SU-DHL-6 (cell line): Measurements from ENCODE around the gene TMPRSS4.

ENCODE experiments used
- H2AFZ ChIP-seq: fragments of 200-600 bp; sonication (generic); 2 replicates; pipeline ENCODE4 v1.6.1; 2014; ENCODE audit warnings: low read depth, mild to moderate bottlenecking, moderate library complexity, mixed read lengths, antibody characterized with exemption, low read length; ENCODE audit not compliant: severe bottlenecking
- H3F3A ChIP-seq: fragments of 200-600 bp; shearing (Covaris generic); 2 replicates; pipeline ENCODE4 v1.6.0; 2016; ENCODE audit warnings: antibody characterized with exemption, mild to moderate bottlenecking; ENCODE audit not compliant: insufficient read depth
- H3K27ac ChIP-seq: fragments of 200-600 bp; sonication (generic); 2 replicates; pipeline ENCODE4 v1.5.1; 2016; ENCODE audit warnings: low read depth, mild to moderate bottlenecking, low read length, moderate library complexity, mixed read lengths
- H3K27me3 ChIP-seq: fragments of 200-600 bp; sonication (generic), shearing (Covaris generic); 2 replicates; pipeline ENCODE4 v1.6.0; 2014; ENCODE audit warnings: mild to moderate bottlenecking, low read length
- H3K36me3 ChIP-seq: fragments of 200-600 bp; sonication (generic); 2 replicates; pipeline ENCODE4 v1.6.1; 2014; ENCODE audit warnings: mild to moderate bottlenecking, low read length, mixed read lengths
- H3K4me2 ChIP-seq: fragments of 300-600, 200-600 bp; shearing (Covaris generic), sonication (generic); 2 replicates; pipeline ENCODE4 v1.6.0; 2014; ENCODE audit warnings: low read length, low read depth, mild to moderate bottlenecking; ENCODE audit not compliant: poor library complexity, severe bottlenecking
- H3K4me3 ChIP-seq: fragments of 200-600 bp; sonication (generic); 2 replicates; pipeline ENCODE4 v1.5.1; 2014; ENCODE audit warnings: antibody characterized with exemption, low read length, mild to moderate bottlenecking, mixed read lengths; ENCODE audit not compliant: insufficient read depth, poor library complexity, severe bottlenecking
- H3K79me2 ChIP-seq: fragments of 200-600 bp; sonication (generic); 2 replicates; pipeline ENCODE4 v1.6.1; 2014; ENCODE audit warnings: mild to moderate bottlenecking, low read length, moderate library complexity; ENCODE audit not compliant: insufficient read depth
- H3K9ac ChIP-seq: fragments of 200-600 bp; sonication (generic); 2 replicates; pipeline ENCODE4 v1.7.0; 2014; ENCODE audit warnings: mild to moderate bottlenecking, low read length
- H3K9me2 ChIP-seq: fragments of 200-600 bp; sonication (generic); replicated peaks from 2 replicates; pipeline ENCODE4 v1.6.1; 2014; ENCODE audit warnings: low read length; ENCODE audit not compliant: insufficient read depth
- H3K9me3 ChIP-seq: fragments of 200-600 bp; sonication (generic); 2 replicates; pipeline ENCODE4 v1.6.1; 2014; ENCODE audit warnings: low read length, mixed read lengths; ENCODE audit not compliant: insufficient read depth
- H4K20me1 ChIP-seq: fragments of 200-600 bp; sonication (generic); 2 replicates; pipeline ENCODE4 v1.6.1; 2014; ENCODE audit warnings: low read depth, mild to moderate bottlenecking, antibody characterized with exemption, low read length, moderate library complexity, mixed read lengths
- EZH2phosphoT487 ChIP-seq: fragments of 200-600 bp; sonication (generic), shearing (Covaris generic); conservative IDR thresholded peaks from 2 replicates; pipeline ENCODE4 v1.6.1; 2018; ENCODE audit warnings: mild to moderate bottlenecking, antibody characterized with exemption, low read length, moderate library complexity, mixed read lengths
- TF ChIP-seq, protein P1 (sequence below): fragments of 200-600 bp; sonication (generic); IDR thresholded peaks from one replicate; pipeline ENCODE4 v1.5.1; 2017; ENCODE audit warnings: antibody characterized with exemption, mild to moderate bottlenecking, low read length, moderate library complexity; ENCODE audit not compliant: insufficient read depth, poor library complexity, severe bottlenecking

The TMPRSS4 gene

DNA sequence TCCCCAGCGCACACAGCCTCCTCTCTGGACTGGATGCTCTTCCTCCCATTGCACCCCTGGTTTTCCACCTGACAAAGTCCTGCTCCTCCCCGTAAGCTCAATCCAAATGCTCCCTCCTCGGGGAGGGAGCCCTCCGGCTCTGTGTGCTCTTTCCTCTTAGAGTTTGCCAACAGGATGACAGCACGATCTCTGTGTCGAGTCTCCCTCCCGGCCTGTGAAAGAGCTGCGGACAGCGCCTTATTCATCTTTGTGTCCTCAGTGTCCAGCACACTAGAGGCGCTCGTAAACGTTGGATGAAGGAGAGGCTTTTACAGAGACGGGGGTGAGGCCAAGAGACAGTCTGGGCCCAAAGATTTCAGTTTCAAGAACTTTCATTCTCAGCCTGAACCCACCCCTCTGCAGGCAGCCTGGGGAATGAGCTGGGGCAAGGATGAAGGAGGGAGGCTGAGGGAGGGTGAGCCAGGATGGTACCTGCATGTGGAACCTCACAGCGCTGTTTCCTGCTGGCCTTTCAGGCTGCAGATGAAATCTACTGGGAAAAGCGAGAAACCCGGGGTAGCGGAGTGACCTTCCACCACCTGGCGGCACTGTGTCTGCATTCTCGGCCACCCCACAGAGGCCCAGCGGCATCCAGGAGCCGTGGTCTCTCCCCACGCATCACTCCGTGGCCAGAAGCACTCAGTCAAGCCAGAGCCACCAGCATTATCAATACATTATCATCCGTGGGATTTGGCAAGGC is 8.5 kb upstream of the TMPRSS4 start:
- Histone ChIP-seq H4K20me1 (no peaks in the 10 kb centered on the region), H3K9me3 (no peaks in the 10 kb centered on the region), H3K9ac (no peak overlapping the region), H3K9me2 (no peaks in the 10 kb centered on the region), H3F3A (no peaks in the 10 kb centered on the region), H3K4me3 (no peak overlapping the region), H3K79me2 (no peaks in the 10 kb centered on the region), H3K36me3 (no peaks in the 10 kb centered on the region), H2AFZ (no peak overlapping the region), H3K4me2 (no peak overlapping the region), H3K27me3 (no peaks in the 10 kb centered on the region), H3K27ac (no peak overlapping the region)
- TF ChIP-seq, protein P1, sequence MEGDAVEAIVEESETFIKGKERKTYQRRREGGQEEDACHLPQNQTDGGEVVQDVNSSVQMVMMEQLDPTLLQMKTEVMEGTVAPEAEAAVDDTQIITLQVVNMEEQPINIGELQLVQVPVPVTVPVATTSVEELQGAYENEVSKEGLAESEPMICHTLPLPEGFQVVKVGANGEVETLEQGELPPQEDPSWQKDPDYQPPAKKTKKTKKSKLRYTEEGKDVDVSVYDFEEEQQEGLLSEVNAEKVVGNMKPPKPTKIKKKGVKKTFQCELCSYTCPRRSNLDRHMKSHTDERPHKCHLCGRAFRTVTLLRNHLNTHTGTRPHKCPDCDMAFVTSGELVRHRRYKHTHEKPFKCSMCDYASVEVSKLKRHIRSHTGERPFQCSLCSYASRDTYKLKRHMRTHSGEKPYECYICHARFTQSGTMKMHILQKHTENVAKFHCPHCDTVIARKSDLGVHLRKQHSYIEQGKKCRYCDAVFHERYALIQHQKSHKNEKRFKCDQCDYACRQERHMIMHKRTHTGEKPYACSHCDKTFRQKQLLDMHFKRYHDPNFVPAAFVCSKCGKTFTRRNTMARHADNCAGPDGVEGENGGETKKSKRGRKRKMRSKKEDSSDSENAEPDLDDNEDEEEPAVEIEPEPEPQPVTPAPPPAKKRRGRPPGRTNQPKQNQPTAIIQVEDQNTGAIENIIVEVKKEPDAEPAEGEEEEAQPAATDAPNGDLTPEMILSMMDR = no peak
- no peak for TF ChIP-seq EZH2phosphoT487

DNA sequence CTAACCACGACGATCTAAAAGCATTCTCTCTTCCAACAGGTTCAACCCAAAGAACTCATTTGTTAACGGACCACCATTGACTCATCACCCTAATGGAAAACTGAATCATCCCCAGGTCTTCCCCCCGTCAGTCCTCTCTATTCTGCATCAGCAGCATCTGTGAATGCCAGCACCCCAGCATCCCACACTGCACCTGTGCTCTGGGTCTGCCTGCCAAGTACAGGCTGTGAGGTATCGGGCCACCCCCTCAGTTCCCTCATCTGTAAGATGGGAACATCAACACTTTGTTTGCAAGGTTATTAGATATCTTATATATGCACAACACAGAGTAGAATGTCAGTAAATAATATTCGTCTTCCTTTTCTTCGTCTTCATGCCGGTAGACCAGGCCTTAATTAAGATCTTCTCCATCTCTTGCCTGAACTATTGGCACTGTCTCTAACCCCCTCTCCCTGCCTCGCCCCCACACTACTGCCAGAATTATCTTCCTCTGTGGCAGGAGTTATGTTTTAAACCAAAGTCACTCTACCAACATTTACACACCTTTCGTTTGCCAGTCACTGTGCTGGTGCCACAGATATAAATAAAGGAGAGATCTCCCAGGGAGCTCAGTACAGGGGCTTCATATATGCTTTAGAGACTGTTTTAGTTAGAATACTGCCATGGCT is 7.8 kb upstream of the TMPRSS4 start:
- no peaks in the 10 kb centered on the region for H3K9me3 ChIP-seq
- no peaks in the 10 kb centered on the region for H3K9me2 ChIP-seq
- no peak overlapping the region for H3K4me2 ChIP-seq
- H2AFZ ChIP-seq = no peak overlapping the region
- no peaks in the 10 kb centered on the region for H3K79me2 ChIP-seq
- H3K27ac ChIP-seq = no peak overlapping the region
- H3K27me3 ChIP-seq = no peaks in the 10 kb centered on the region
- H3K36me3 ChIP-seq = no peaks in the 10 kb centered on the region
- H4K20me1 ChIP-seq = no peaks in the 10 kb centered on the region
- no peak overlapping the region for H3K4me3 ChIP-seq
- no peak for TF ChIP-seq EZH2phosphoT487
- TF ChIP-seq, protein P1 = no peak
- H3F3A ChIP-seq = no peaks in the 10 kb centered on the region
- H3K9ac ChIP-seq = no peak overlapping the region

DNA sequence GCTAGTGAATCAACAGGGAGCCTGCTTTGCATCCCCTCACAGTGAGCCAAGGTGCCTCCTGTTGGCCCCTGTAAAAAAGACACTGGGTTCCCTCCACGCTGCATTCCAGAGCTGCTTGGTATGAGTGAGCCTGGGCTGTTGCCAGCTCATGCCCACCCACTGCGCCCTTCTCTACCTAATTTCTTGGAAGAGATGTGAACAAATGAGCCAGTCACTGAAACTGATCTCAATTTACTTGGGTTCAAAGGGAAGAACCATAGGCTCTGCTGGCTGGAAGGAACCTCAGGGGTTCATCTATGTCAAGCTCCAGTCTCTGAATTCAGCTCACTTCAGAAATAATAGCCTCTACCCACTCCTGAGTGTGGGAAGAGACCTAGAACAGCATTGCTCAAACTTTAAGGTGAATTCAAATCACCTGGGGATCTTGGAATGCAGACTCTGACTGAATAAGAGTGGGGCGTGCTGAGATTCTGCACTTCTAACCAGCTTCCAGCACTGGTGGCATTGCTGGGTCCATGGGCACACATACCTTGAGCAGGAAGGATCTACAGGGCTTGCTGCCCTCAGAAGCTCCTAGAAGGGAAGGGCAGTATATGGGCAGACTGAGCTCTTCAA is 5.4 kb upstream of the TMPRSS4 start:
- Histone ChIP-seq H3K27ac (no peak overlapping the region), H3K27me3 (no peaks in the 10 kb centered on the region), H3K36me3 (no peaks in the 10 kb centered on the region), H2AFZ (no peak overlapping the region), H3F3A (no peaks in the 10 kb centered on the region), H3K9ac (no peak overlapping the region), H4K20me1 (no peaks in the 10 kb centered on the region), H3K9me3 (no peaks in the 10 kb centered on the region), H3K4me2 (no peak overlapping the region), H3K79me2 (no peaks in the 10 kb centered on the region), H3K9me2 (no peaks in the 10 kb centered on the region), H3K4me3 (no peak overlapping the region)
- TF ChIP-seq, protein P1 = no peak
- TF ChIP-seq EZH2phosphoT487 = no peak
